SK-N-DZ (cell line): Measurements from ENCODE around the gene RYK.

Experiments used
- DNase-seq: peaks from one replicate; pipeline ENCODE4 v3.0.0-alpha.2; 2015; ENCODE audit warnings: low spot score

Gene RYK

GRCh38 chr3:134149286-134149685 is 101.4 kb downstream of the RYK start:
- DNase-seq: no peak

- no peak for DNase-seq
Measured at GRCh38 chr3:134148534-134148933, 102.1 kb downstream of the RYK start.

- no peak for DNase-seq
Measured at GRCh38 chr3:134147411-134147810, 103.2 kb downstream of the RYK start.

GRCh38 chr3:134146666-134147065 is 104.0 kb downstream of the RYK start:
- DNase-seq: no peak

GRCh38 chr3:134145183-134145582 is 105.5 kb downstream of the RYK start:
- no peak for DNase-seq

GRCh38 chr3:134144694-134145093 is 106.0 kb downstream of the RYK start:
- no peak for DNase-seq

GRCh38 chr3:134143828-134144401 is 106.7 kb downstream of the RYK start:
- DNase-seq: no peak

- no peak for DNase-seq
Measured at GRCh38 chr3:134136604-134137003, 114.1 kb downstream of the RYK start.

GRCh38 chr3:134134698-134135415 is 115.8 kb downstream of the RYK start:
- DNase-seq: no peak

GRCh38 chr3:134134240-134134639 is 116.4 kb downstream of the RYK start:
- DNase-seq: no peak

GRCh38 chr3:134132961-134133360 is 117.7 kb downstream of the RYK start:
- DNase-seq: no peak

GRCh38 chr3:134126153-134126552 is 124.5 kb downstream of the RYK start:
- no peak for DNase-seq

GRCh38 chr3:134114726-134115125 is 135.9 kb downstream of the RYK start:
- DNase-seq: no peak

GRCh38 chr3:134111616-134112015 is 139.0 kb downstream of the RYK start:
- no peak for DNase-seq

GRCh38 chr3:134110963-134111362 is 139.7 kb downstream of the RYK start:
- no peak for DNase-seq
